ENCODE data around the gene THBD.

DNA sequence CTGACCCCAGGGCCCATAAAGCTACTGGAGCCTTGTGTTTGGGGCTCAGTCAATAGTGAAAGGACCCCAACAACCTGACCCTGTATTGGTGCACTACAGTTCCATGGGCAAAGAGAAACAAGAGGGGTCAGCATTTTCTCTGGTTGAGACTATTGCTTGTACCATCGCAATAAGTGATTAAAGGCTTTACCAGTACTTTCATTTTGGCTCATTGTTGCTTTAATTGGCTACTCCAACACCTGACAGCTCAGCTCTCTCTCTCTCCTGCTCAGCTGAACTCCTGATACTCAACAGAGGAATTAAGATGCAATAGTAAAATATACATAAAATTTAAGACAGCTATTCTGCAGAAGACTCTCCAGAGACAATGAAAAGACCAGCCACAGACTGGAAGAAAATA lies 18.8 kb upstream of the THBD start:
- TF ChIP-seq ARNT (IDR thresholded peaks at IDR 0.05) (no peak), SUZ12 (IDR thresholded peaks at IDR 0.05) (no peak), SP1 (IDR thresholded peaks at IDR 0.05) (no peak), LEF1 (IDR thresholded peaks at IDR 0.05; ENCODE audit: borderline replicate concordance) (no peak), ZNF384 (IDR thresholded peaks at IDR 0.05) (no peak), PKNOX1 (IDR thresholded peaks at IDR 0.05) (no peak), FOXK2 (IDR thresholded peaks at IDR 0.05) (no peak), CTBP1 (IDR thresholded peaks at IDR 0.05; ENCODE audit: borderline replicate concordance) (no peak), ELF4 (IDR thresholded peaks at IDR 0.05) (no peak)
